GM23338 (cell line): ENCODE measurements around the gene RPL10. TPM values are rescaled to one million over a fixed set of nuclear protein-coding genes. Genes with fewer than 3 reads are reported as not detected.

Source experiments
- ATAC-seq: fragments of 200-7000 bp; cut with Tn5 transposase; 3 replicates; pipeline ENCODE4 v1.9.1; 2020
- DNase-seq: peaks from one replicate; pipeline ENCODE4 v3.0.0-alpha.2; 2015; ENCODE audit warnings: low spot score
- H2AFZ ChIP-seq: fragments of 200-600 bp; sonication (generic); 2 replicates; pipeline ENCODE4 v1.8.0; 2016; ENCODE audit warnings: antibody characterized with exemption, mild to moderate bottlenecking, moderate library complexity
- H3F3A ChIP-seq: fragments of 200-600 bp; sonication (generic); replicated peaks from 2 replicates; pipeline ENCODE4 v1.8.0; 2017; ENCODE audit warnings: antibody characterized with exemption, mixed run types, low read depth
- H3K27ac ChIP-seq: fragments of 200-600 bp; sonication (generic); 2 replicates; pipeline ENCODE4 v1.6.1; 2016; ENCODE audit warnings: low read depth
- H3K27me3 ChIP-seq: fragments of 200-600 bp; sonication (generic); 2 replicates; pipeline ENCODE4 v1.8.0; 2016; ENCODE audit warnings: mild to moderate bottlenecking, mixed run types, moderate library complexity; ENCODE audit not compliant: insufficient read depth
- H3K36me3 ChIP-seq: fragments of 200-600 bp; sonication (generic); 2 replicates; pipeline ENCODE4 v1.8.0; 2016; ENCODE audit warnings: mild to moderate bottlenecking; ENCODE audit not compliant: insufficient read depth
- H3K4me1 ChIP-seq: fragments of 200-600 bp; sonication (generic); 2 replicates; pipeline ENCODE4 v1.8.0; 2016; ENCODE audit warnings: mild to moderate bottlenecking, moderate library complexity; ENCODE audit not compliant: insufficient read depth
- H3K4me2 ChIP-seq: fragments of 200-600 bp; sonication (generic); 2 replicates; pipeline ENCODE4 v1.7.1; 2017; ENCODE audit warnings: mixed run types
- H3K4me3 ChIP-seq: fragments of 200-600 bp; sonication (generic); 2 replicates; pipeline ENCODE4 v1.6.1; 2016; ENCODE audit warnings: mixed run types
- H3K79me2 ChIP-seq: fragments of 200-600 bp; sonication (generic); replicated peaks from 2 replicates; pipeline ENCODE4 v1.8.0; 2017; ENCODE audit warnings: mild to moderate bottlenecking; ENCODE audit not compliant: insufficient read depth
- H3K9me2 ChIP-seq: fragments of 200-600 bp; sonication (generic); 2 replicates; pipeline ENCODE4 v1.8.0; 2017; ENCODE audit not compliant: insufficient read depth
- H4K20me1 ChIP-seq: fragments of 200-600 bp; sonication (generic); replicated peaks from 2 replicates; pipeline ENCODE4 v1.8.0; 2017; ENCODE audit warnings: mild to moderate bottlenecking; ENCODE audit not compliant: insufficient read depth
- H3K27ac Mint-ChIP-seq: 2 replicates; pipeline ENCODE4 v1.8.0; 2020; ENCODE audit warnings: inconsistent platforms, mild to moderate bottlenecking, moderate library complexity, mixed read lengths
- H3K27me3 Mint-ChIP-seq: 3 replicates; pipeline ENCODE4 v1.8.0; 2022; ENCODE audit warnings: low read depth, mild to moderate bottlenecking, moderate library complexity, mixed read lengths, inconsistent platforms; ENCODE audit not compliant: insufficient read depth, poor library complexity
- H3K36me3 Mint-ChIP-seq: 3 replicates; pipeline ENCODE4 v1.8.0; 2021; ENCODE audit warnings: low read depth, mild to moderate bottlenecking, inconsistent platforms, moderate library complexity, mixed read lengths
- H3K4me1 Mint-ChIP-seq: 3 replicates; pipeline ENCODE4 v1.8.0; 2020; ENCODE audit warnings: mild to moderate bottlenecking, inconsistent platforms, mixed read lengths
- H3K4me3 Mint-ChIP-seq: 3 replicates; pipeline ENCODE4 v1.8.0; 2021; ENCODE audit warnings: moderate library complexity, mild to moderate bottlenecking, inconsistent platforms, mixed read lengths
- H3K9me3 Mint-ChIP-seq: 3 replicates; pipeline ENCODE4 v1.8.0; 2020; ENCODE audit warnings: moderate library complexity, mild to moderate bottlenecking, inconsistent platforms, mixed read lengths
- CTCF ChIP-seq, 2 experiments: fragments of 200-600 bp in 1 of 2; sonication (generic) in 1 of 2; conservative IDR thresholded peaks; 2 replicates each; pipeline versions ENCODE4 v1.5.1 to v1.6.1; 2016 to 2017; ENCODE audit warnings: antibody characterized with exemption in 2 of 2, low read depth in 2 of 2, mild to moderate bottlenecking in 2 of 2, moderate library complexity in 1 of 2
- REST ChIP-seq: IDR thresholded peaks from one replicate; pipeline ENCODE4 v1.6.1; 2018; ENCODE audit warnings: antibody characterized with exemption; ENCODE audit not compliant: unreplicated experiment
- ZNF114 ChIP-seq: fragments of 250-450 bp; sonication (Bioruptor Pico); IDR thresholded peaks from 2 replicates; pipeline ENCODE4 v1.5.0; 2020; ENCODE audit warnings: mild to moderate bottlenecking, moderate library complexity
- ZNF331 ChIP-seq: fragments of 250-450 bp; sonication (Bioruptor Pico); IDR thresholded peaks from 2 replicates; pipeline ENCODE4 v1.5.0; 2020; ENCODE audit warnings: low read depth, mild to moderate bottlenecking, moderate library complexity
- ZNF462 ChIP-seq: fragments of 250-450 bp; sonication (Bioruptor Pico); IDR thresholded peaks from 2 replicates; pipeline ENCODE4 v1.5.0; 2020; ENCODE audit warnings: mild to moderate bottlenecking, moderate library complexity
- polyA plus RNA-seq: library from polyadenylated mRNA; unstranded; fragments of >200 nt; fragmentation: Nextera tagmentation; extraction: Ambion mirVana; gene quantifications from 2 replicates; pipeline ENCODE4 v1.2.1, GENCODE V29; 2016
- total RNA-seq: library from RNA; depleted of rRNA; stranded (reverse); fragments of >200 nt; shearing (Covaris generic); gene quantifications from 2 replicates; pipeline ENCODE4 v1.2.3, GENCODE V29; 2014

The RPL10 gene
- total and polyA plus RNA-seq, 2 experiments from 2014 or later: 1,696 to 4,929 TPM

GRCh38 chrX:154398668-154399526, 720 bp downstream of the RPL10 start:
- Mint-ChIP-seq H3K27ac (peak overlapping the region; percentile 100), H3K4me3 (peak overlapping the region; percentile 100), H3K36me3 (peaks cover 36% of the 10 kb centered on the region), H3K4me1 (peaks cover 13% of the 10 kb centered on the region; the same call in 2 of the 3 replicates), H3K9me3 (peaks cover 9% of the 10 kb centered on the region; the same call in 1 of the 3 replicates), H3K27me3 (peaks cover 40% of the 10 kb centered on the region)
- H3K36me3 ChIP-seq: peaks cover 4% of the 10 kb centered on the region; the same call in 1 of the 2 replicates
- no peaks in the 10 kb centered on the region for H3K9me2 ChIP-seq
- no peaks in the 10 kb centered on the region for H3K27me3 ChIP-seq
- peak overlapping the region; percentile 92 for H3K27ac ChIP-seq
- peak; percentile 4; the same call in 2 of the 3 replicates for ATAC-seq
- peak; percentile 61 for DNase-seq
- H4K20me1 ChIP-seq: no peaks in the 10 kb centered on the region
- peaks cover 21% of the 10 kb centered on the region for H3F3A ChIP-seq
- H2AFZ ChIP-seq: no peak overlapping the region
- peak overlapping the region; percentile 90 for H3K4me2 ChIP-seq
- peaks cover 17% of the 10 kb centered on the region for H3K79me2 ChIP-seq
- TF ChIP-seq ZNF331 (no peak), CTCF (conservative IDR thresholded peaks at IDR 0.05; ENCODE audit: low read depth in 2 of 2) (peak; percentile 64 to 65)
- peaks cover 6% of the 10 kb centered on the region; the same call in 1 of the 2 replicates for H3K4me1 ChIP-seq
- H3K4me3 ChIP-seq: peak overlapping the region; percentile 85

GRCh38 chrX:154399527-154400368, 1.6 kb downstream of the RPL10 start:
- H3K79me2 ChIP-seq: peaks cover 17% of the 10 kb centered on the region
- H3K4me1 ChIP-seq: peaks cover 6% of the 10 kb centered on the region; the same call in 1 of the 2 replicates
- H3K9me2 ChIP-seq: no peaks in the 10 kb centered on the region
- ATAC-seq: no peak
- peak overlapping the region; percentile 100 for H3K27ac Mint-ChIP-seq
- peaks cover 42% of the 10 kb centered on the region for H3K27me3 Mint-ChIP-seq
- peaks cover 36% of the 10 kb centered on the region for H3K36me3 Mint-ChIP-seq
- peaks cover 9% of the 10 kb centered on the region; the same call in 1 of the 3 replicates for H3K9me3 Mint-ChIP-seq
- H3K4me3 Mint-ChIP-seq: peak overlapping the region; percentile 100
- peak overlapping the region; percentile 92 for H3K27ac ChIP-seq
- H3K27me3 ChIP-seq: no peaks in the 10 kb centered on the region
- peaks cover 13% of the 10 kb centered on the region; the same call in 2 of the 3 replicates for H3K4me1 Mint-ChIP-seq
- H3F3A ChIP-seq: peaks cover 21% of the 10 kb centered on the region
- peaks cover 4% of the 10 kb centered on the region; the same call in 1 of the 2 replicates for H3K36me3 ChIP-seq
- peak overlapping the region; percentile 90 for H3K4me2 ChIP-seq
- H3K4me3 ChIP-seq: peak overlapping the region; percentile 85
- H2AFZ ChIP-seq: no peak overlapping the region
- H4K20me1 ChIP-seq: no peaks in the 10 kb centered on the region
- no peak for DNase-seq
- no peak for TF ChIP-seq ZNF462 (CRISPR knock-in tag)
- no peak for TF ChIP-seq ZNF114 (CRISPR knock-in tag)
- TF ChIP-seq REST: no peak
